GM12878 (cell line): ENCODE measurements around the gene KCNQ1OT1. TPM values are rescaled to one million over a fixed set of nuclear protein-coding genes. Genes with fewer than 3 reads are reported as not detected.

ENCODE experiments used
- ATAC-seq: fragments of 200-7000 bp; cut with Tn5 transposase; 3 replicates; pipeline ENCODE4 v1.9.1; 2020; ENCODE audit warnings: mild to moderate bottlenecking, moderate library complexity
- BruUV-seq: library from RNA; stranded (reverse); fragments of 400-500 nt; replicated peaks from 2 replicates; lab custom pipeline; 2021; lab: Mats Ljungman, UMichigan
- CTCF ChIA-PET: fragments of 300-600 bp; sonication (Branson Sonifier 250); formaldehyde crosslinking; extraction: SDS; loops from one replicate; lab custom pipeline; 2021; ENCODE audit warnings: inconsistent platforms; lab: Yijun Ruan, JAX
- POLR2A ChIA-PET: fragments of 350-600 bp; formaldehyde crosslinking; extraction: SDS; loops from one replicate; lab custom pipeline; 2021; ENCODE audit warnings: inconsistent platforms; lab: Charles Lee
- RAD21 ChIA-PET: fragments of 300-600 bp; sonication (Branson Sonifier 250); formaldehyde crosslinking; loops from one replicate; lab custom pipeline; 2023; ENCODE audit warnings: antibody characterized with exemption; ENCODE audit not compliant: unreplicated experiment; lab: Charles Lee
- SMC1A ChIA-PET: fragments of 300-600 bp; sonication (Branson Sonifier 250); formaldehyde crosslinking; loops from one replicate; lab custom pipeline; 2023; ENCODE audit not compliant: unreplicated experiment, uncharacterized antibody; lab: Charles Lee
- DNase-seq: peaks from one replicate; pipeline ENCODE4 v3.0.0-alpha.2; 2011; ENCODE audit warnings: low read depth, low spot score
- FAIRE-seq: peaks from 3 replicates; lab custom pipeline; 2011; peaks lifted over from hg19 to GRCh38; lab: Jason Lieb, UNC
- H2AFZ ChIP-seq: 2 replicates; pipeline ENCODE4 v1.6.0; 2011; ENCODE audit warnings: low read depth, low read length, control low read depth; ENCODE audit not compliant: control insufficient read depth
- H3K27ac ChIP-seq: 2 replicates; pipeline ENCODE4 v1.5.1; 2011; ENCODE audit warnings: control low read depth; ENCODE audit not compliant: control insufficient read depth, insufficient read depth
- H3K27me3 ChIP-seq, 2 experiments: replicated peaks in 1 of 2; 2 replicates each; pipeline versions ENCODE4 v1.6.0 to v1.6.1; 2011; ENCODE audit warnings: low read length in 1 of 2; ENCODE audit not compliant: control insufficient read depth in 2 of 2, insufficient read depth in 2 of 2
- H3K36me3 ChIP-seq, 2 experiments: 2 replicates each; pipeline ENCODE4 v1.5.1; 2011; ENCODE audit warnings: low read length in 1 of 2; ENCODE audit not compliant: control insufficient read depth in 2 of 2, insufficient read depth in 2 of 2
- H3K4me1 ChIP-seq: 2 replicates; pipeline ENCODE4 v1.6.1; 2011; ENCODE audit warnings: mild to moderate bottlenecking, low read length, moderate library complexity, mixed read lengths; ENCODE audit not compliant: control insufficient read depth, insufficient read depth
- H3K4me2 ChIP-seq: 2 replicates; pipeline ENCODE4 v1.6.0; 2011; ENCODE audit warnings: control low read depth; ENCODE audit not compliant: control insufficient read depth, insufficient read depth
- H3K4me3 ChIP-seq: fragments of 200-600 bp; sonication (generic); 2 replicates; pipeline ENCODE4 v1.5.1; 2016
- H3K79me2 ChIP-seq: 2 replicates; pipeline ENCODE4 v1.6.0; 2011; ENCODE audit warnings: low read length; ENCODE audit not compliant: control insufficient read depth, insufficient read depth
- H3K9ac ChIP-seq: 2 replicates; pipeline ENCODE4 v1.8.0; 2011; ENCODE audit warnings: low read length, control low read depth, mixed read lengths; ENCODE audit not compliant: control insufficient read depth, insufficient read depth
- H3K9me3 ChIP-seq: replicated peaks from 3 replicates; pipeline ENCODE4 v1.5.1; 2011; ENCODE audit warnings: mild to moderate bottlenecking, low read length; ENCODE audit not compliant: control insufficient read depth, insufficient read depth
- H4K20me1 ChIP-seq: 2 replicates; pipeline ENCODE4 v1.6.0; 2011; ENCODE audit not compliant: control insufficient read depth, insufficient read depth
- ASH2L ChIP-seq: fragments of 300-600, 200-600 bp; sonication (generic); IDR thresholded peaks from 2 replicates; pipeline ENCODE4 v1.6.1; 2017; ENCODE audit warnings: low read depth, mild to moderate bottlenecking, borderline replicate concordance
- BACH1 ChIP-seq: fragments of 450-650 bp; IDR thresholded peaks from 2 replicates; pipeline ENCODE4 v1.6.1; 2017; ENCODE audit warnings: mild to moderate bottlenecking, borderline replicate concordance
- BMI1 ChIP-seq: fragments of 450-650 bp; IDR thresholded peaks from 2 replicates; pipeline ENCODE4 v1.6.1; 2016; ENCODE audit warnings: mild to moderate bottlenecking, moderate library complexity, borderline replicate concordance
- CBX5 ChIP-seq: sonication (generic); IDR thresholded peaks from 2 replicates; pipeline ENCODE4 v1.6.1; 2016; ENCODE audit warnings: low read depth, moderate library complexity, mild to moderate bottlenecking, inconsistent platforms
- E4F1 ChIP-seq: fragments of 450-650 bp; IDR thresholded peaks from 2 replicates; pipeline ENCODE4 v1.6.1; 2018; ENCODE audit warnings: borderline replicate concordance, mild to moderate bottlenecking; ENCODE audit not compliant: partially characterized antibody
- IKZF1 ChIP-seq: fragments of 450-650 bp; conservative IDR thresholded peaks from 2 replicates; pipeline ENCODE4 v1.6.1; 2017; ENCODE audit warnings: antibody characterized with exemption, mild to moderate bottlenecking
- IKZF2 ChIP-seq, 2 experiments: fragments of 450-650 bp; IDR thresholded peaks; 2 replicates each; pipeline ENCODE4 v1.6.1; 2017; ENCODE audit warnings: mild to moderate bottlenecking in 2 of 2, moderate library complexity in 2 of 2
- IRF3 ChIP-seq: fragments of 450-650 bp; IDR thresholded peaks from 2 replicates; pipeline ENCODE4 v1.6.1; 2014; ENCODE audit warnings: mild to moderate bottlenecking
- MTA2 ChIP-seq: fragments of 450-650 bp; IDR thresholded peaks from 2 replicates; pipeline ENCODE4 v1.6.1; 2016; ENCODE audit warnings: low read depth, mild to moderate bottlenecking, moderate library complexity
- MYB ChIP-seq: fragments of 150-350 bp; IDR thresholded peaks from 2 replicates; pipeline ENCODE4 v1.6.1; 2014; ENCODE audit warnings: mild to moderate bottlenecking, low read depth, low read length, borderline replicate concordance
- NR2C1 ChIP-seq: fragments of 450-650 bp; IDR thresholded peaks from 2 replicates; pipeline ENCODE4 v1.6.1; 2017; ENCODE audit warnings: antibody characterized with exemption, mild to moderate bottlenecking, moderate library complexity
- NR2F1 ChIP-seq: fragments of 450-650 bp; conservative IDR thresholded peaks from 2 replicates; pipeline ENCODE4 v1.6.1; 2017; ENCODE audit warnings: mild to moderate bottlenecking
- NRF1 ChIP-seq: conservative IDR thresholded peaks from 2 replicates; pipeline ENCODE4 v1.6.1; 2011; ENCODE audit warnings: mild to moderate bottlenecking, low read depth, low read length, improper control_type of control experiment
- PRDM15 ChIP-seq: fragments of 450-650 bp; formaldehyde crosslinking; IDR thresholded peaks from 2 replicates; pipeline ENCODE4 v1.4.0; 2020; ENCODE audit warnings: mild to moderate bottlenecking, moderate library complexity
- RB1 ChIP-seq: fragments of 450-650 bp; formaldehyde crosslinking; IDR thresholded peaks from 2 replicates; pipeline ENCODE4 v1.6.1; 2017; ENCODE audit warnings: mild to moderate bottlenecking, borderline replicate concordance
- ZNF24 ChIP-seq: fragments of 450-650 bp; IDR thresholded peaks from 2 replicates; pipeline ENCODE4 v1.6.1; 2017; ENCODE audit warnings: antibody characterized with exemption, mild to moderate bottlenecking
- WGBS: methylation state at CpG from one replicate; pipeline ENCODE4 v1.1.6; 2016; ENCODE audit warnings: low lambda C conversion rate; ENCODE audit not compliant: insufficient replicate concordance, insufficient coverage; ENCODE audit errors: missing lambda C conversion rate; 5-methylcytosine and 5-hydroxymethylcytosine counted together
- in situ Hi-C: fragments of 300-500 bp; cut with MboI; formaldehyde crosslinking; loops from 9 replicates; pipeline ENCODE4 v1.14.3; 2018; ENCODE audit warnings: mixed read lengths
- intact Hi-C: fragments of 100-400 bp; cut with micrococcal nuclease; formaldehyde crosslinking; loops from one replicate; pipeline ENCODE4 v1.14.2; 2022; ENCODE audit not compliant: unreplicated experiment
- polyA plus RNA-seq, 11 experiments: library from polyadenylated mRNA; depleted of rRNA in 4 of 11; unstranded in 6 of 11; stranded (reverse) in 5 of 11; fragments of >200 nt; fragmentation: Nextera tagmentation in 4 of 11; fragmentation: Illumina TruSeq in 1 of 11; extraction: Ambion mirVana in 4 of 11; extraction: Trizol in 1 of 11; gene quantifications; 1 replicate in 1 of 11; 2 replicates in 10 of 11; pipeline versions ENCODE4 v1.2.1 to v1.2.3, GENCODE V29; 2011 to 2016; ENCODE audit warnings: inconsistent platforms in 2 of 11, missing spikeins in 2 of 11, low read depth in 1 of 11
- total RNA-seq, 4 experiments: library from RNA; depleted of rRNA in 3 of 4; stranded (reverse); fragments of >200 nt in 3 of 4; fragmentation: Illumina TruSeq in 1 of 4; extraction: Trizol in 1 of 4; gene quantifications; 2 replicates each; pipeline versions ENCODE4 v1.2.1 to v1.2.3, GENCODE V29; 2013 to 2021

KCNQ1OT1 gene
- total and polyA plus RNA-seq, 10 of the 15 experiments (the other 5 are each of a cell fraction or from before 2014, with no cell fraction given): 0.02 to 1.6 (median 0.41) TPM

- Histone ChIP-seq H3K79me2 (no peaks in the 10 kb centered on the region), H3K9me3 (peaks cover 7% of the 10 kb centered on the region), H2AFZ (no peak overlapping the region), H3K4me3 (no peak overlapping the region), H3K27me3 (no peaks in the 10 kb centered on the region; a peak in 1 of 4 replicates), H3K9ac (no peak overlapping the region), H3K4me2 (no peak overlapping the region), H3K4me1 (no peaks in the 10 kb centered on the region), H3K36me3 (no peaks in the 10 kb centered on the region), H3K27ac (no peak overlapping the region), H4K20me1 (no peaks in the 10 kb centered on the region)
- 90% methylated on average over 6 of the region's 6 CpGs for WGBS
- no TSS peak for BruUV-seq
- FAIRE-seq: no peak
- SMC1A ChIA-PET: no interaction called here
- POLR2A ChIA-PET: no interaction called here
- intact Hi-C loops: no loop called here
- CTCF ChIA-PET: interaction anchor here (0.7 kb wide), 1 partner anchor 1892 kb away, joined by 3 read pairs; no protein-coding TSS in a partner anchor
- in situ Hi-C loops: no loop called here
- TF ChIP-seq RB1 (no peak), BACH1 (no peak), BMI1 (no peak), CBX5 (no peak), NR2F1 (no peak), MTA2 (no peak), MYB (no peak), ZNF24 (no peak), PRDM15 (CRISPR knock-in tag) (no peak), E4F1 (no peak), ASH2L (no peak), NRF1 (no peak), IKZF1 (no peak), NR2C1 (no peak), IRF3 (no peak), IKZF2 (IDR thresholded peaks at IDR 0.05) (no peak)
- TF ChIP-seq, all 136 proteins: peak for 0
- DNase-seq (no peak), ATAC-seq (no peak)
- RAD21 ChIA-PET: no interaction called here
Observed at GRCh38 chr11:2647953-2648352, 51.8 kb downstream of the KCNQ1OT1 start.
